Testis (tissue), 3 donors: Measurements from ENCODE around the gene TRAP1. TPM values are rescaled to one million over a fixed set of nuclear protein-coding genes. Genes with fewer than 3 reads are reported as not detected.

Source experiments
- DNase-seq: peaks from one replicate; pipeline ENCODE4 v3.0.0-alpha.2; 2019
- H3K27ac ChIP-seq, 2 donors: fragments of 200-600 bp; sonication (generic); one replicate each; pipeline ENCODE4 v1.5.1; 2019
- H3K27me3 ChIP-seq: fragments of 200-600 bp; sonication (generic); one replicate; pipeline ENCODE4 v1.5.1; 2019
- H3K36me3 ChIP-seq: fragments of 200-600 bp; sonication (generic); one replicate; pipeline ENCODE4 v1.5.1; 2017; ENCODE audit warnings: low read depth; ENCODE audit errors: missing control alignments
- H3K4me1 ChIP-seq: fragments of 200-600 bp; sonication (generic); one replicate; pipeline ENCODE4 v1.5.1; 2019
- H3K4me3 ChIP-seq, 2 donors: fragments of 200-600 bp; sonication (generic); one replicate each; pipeline ENCODE4 v1.5.1; 2017 to 2019
- H3K9me3 ChIP-seq: fragments of 200-600 bp; sonication (generic); one replicate; pipeline ENCODE4 v1.5.1; 2017
- CTCF ChIP-seq, 3 experiments: fragments of 450-650 bp in 2 of 3; fragments of 200-600 bp in 1 of 3; sonication (generic) in 1 of 3; IDR thresholded peaks; one replicate each; pipeline ENCODE4 v1.5.1; 2016 to 2019; ENCODE audit warnings: antibody characterized with exemption in 3 of 3, mild to moderate bottlenecking in 2 of 3, moderate library complexity in 1 of 3
- POLR2A ChIP-seq: fragments of 450-650 bp; IDR thresholded peaks from one replicate; pipeline ENCODE4 v1.6.1; 2017; ENCODE audit warnings: antibody characterized with exemption, mild to moderate bottlenecking, moderate library complexity
- WGBS, 2 donors: methylation state at CpG; one replicate each; pipeline ENCODE4 v1.1.5; 2018; 5-methylcytosine and 5-hydroxymethylcytosine counted together
- intact Hi-C: fragments of 100-400 bp; cut with DNase I; formaldehyde crosslinking; loops from one replicate; pipeline ENCODE4 v1.15.1; 2023; ENCODE audit warnings: low total_unique reads
- polyA plus RNA-seq: library from polyadenylated mRNA; stranded (reverse); fragments of 350-450 nt; fragmentation: Illumina TruSeq; extraction: RNeasy Lipid Tissue Mini Kit (QIAGEN cat#74804); gene quantifications from one replicate; pipeline ENCODE4 v1.2.3, GENCODE V29; 2014; ENCODE audit warnings: low read depth, low replicate concordance; ENCODE audit not compliant: insufficient read depth
- total RNA-seq, 2 donors: library from RNA; depleted of rRNA; stranded (reverse); fragments of >200 nt; gene quantifications; one replicate each; pipeline ENCODE4 v1.2.3, GENCODE V29; 2016

Gene TRAP1
- total and polyA plus RNA-seq, 3 donors from 2014 or later = 80.0 to 140 (median 131) TPM

DNA sequence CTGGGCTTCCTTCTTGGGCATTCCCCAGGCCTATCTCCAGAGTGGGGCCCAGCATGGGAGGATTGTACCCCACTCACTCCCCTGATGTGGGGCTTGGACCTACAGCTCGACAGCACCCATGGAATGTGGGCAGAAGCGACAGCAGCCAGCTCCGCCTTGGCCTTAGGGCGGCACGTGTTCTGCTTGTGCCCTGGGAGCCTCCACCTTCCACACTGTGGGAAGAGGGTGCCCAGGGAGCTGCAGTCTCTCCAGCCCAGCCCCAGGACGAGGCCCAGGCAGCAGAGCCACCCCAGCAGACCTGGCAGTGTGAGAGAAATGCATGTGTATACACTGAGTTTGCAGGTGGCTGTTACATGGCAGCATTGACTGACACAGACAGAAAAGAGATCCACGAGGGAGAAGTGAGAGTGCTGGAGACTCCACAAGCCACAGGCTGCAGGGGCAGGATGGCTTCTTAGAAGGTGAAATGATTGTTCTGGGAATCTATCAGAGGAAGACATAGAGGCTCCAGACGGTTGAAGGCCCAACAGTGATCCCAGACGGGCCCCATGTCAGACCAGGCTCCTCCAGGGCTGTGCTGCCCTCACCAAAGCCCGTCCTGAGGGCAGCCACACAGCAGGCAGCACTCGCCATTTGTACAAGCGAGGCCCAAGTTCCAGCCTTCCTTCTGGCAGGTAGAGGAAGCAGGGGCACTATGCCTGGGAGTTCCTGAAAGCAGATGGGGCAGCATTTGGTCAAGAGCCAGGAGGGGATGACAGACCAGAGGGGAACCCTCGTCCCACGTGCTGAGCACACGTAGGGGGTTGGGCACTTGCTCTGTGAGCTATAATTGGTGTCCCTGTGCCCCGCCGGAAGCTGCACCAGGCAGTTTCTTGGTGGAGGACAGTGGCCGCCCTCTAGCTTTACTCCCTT, 65.6 kb downstream of the TRAP1 start:
- no peaks in the 10 kb centered on the region for H3K36me3 ChIP-seq
- intact Hi-C loops = no loop called here
- DNase-seq = no peak
- H3K9me3 ChIP-seq = no peaks in the 10 kb centered on the region
- no peak overlapping the region for H3K4me3 ChIP-seq
- H3K27ac ChIP-seq = no peak overlapping the region
- no peaks in the 10 kb centered on the region for H3K4me1 ChIP-seq
- TF ChIP-seq POLR2A (no peak), CTCF (IDR thresholded peaks at IDR 0.05) (no peak)
- H3K27me3 ChIP-seq = no peaks in the 10 kb centered on the region
- whole genome bisulfite sequencing, 2 donors = 80 to 82% methylated on average over 12 to 18 of the region's 18 CpGs

GRCh38 chr16:3650631-3651265, 66.6 kb downstream of the TRAP1 start:
- Histone ChIP-seq H3K36me3 (no peaks in the 10 kb centered on the region), H3K4me3 (no peak overlapping the region), H3K4me1 (no peaks in the 10 kb centered on the region), H3K9me3 (no peaks in the 10 kb centered on the region), H3K27me3 (no peaks in the 10 kb centered on the region), H3K27ac (no peak overlapping the region)
- WGBS, 2 donors = 86 to 91% methylated on average over 13 of the region's 13 CpGs
- intact Hi-C loops = no loop called here
- TF ChIP-seq CTCF (IDR thresholded peaks at IDR 0.05) = no peak
- no peak for TF ChIP-seq POLR2A
- DNase-seq = no peak

DNA sequence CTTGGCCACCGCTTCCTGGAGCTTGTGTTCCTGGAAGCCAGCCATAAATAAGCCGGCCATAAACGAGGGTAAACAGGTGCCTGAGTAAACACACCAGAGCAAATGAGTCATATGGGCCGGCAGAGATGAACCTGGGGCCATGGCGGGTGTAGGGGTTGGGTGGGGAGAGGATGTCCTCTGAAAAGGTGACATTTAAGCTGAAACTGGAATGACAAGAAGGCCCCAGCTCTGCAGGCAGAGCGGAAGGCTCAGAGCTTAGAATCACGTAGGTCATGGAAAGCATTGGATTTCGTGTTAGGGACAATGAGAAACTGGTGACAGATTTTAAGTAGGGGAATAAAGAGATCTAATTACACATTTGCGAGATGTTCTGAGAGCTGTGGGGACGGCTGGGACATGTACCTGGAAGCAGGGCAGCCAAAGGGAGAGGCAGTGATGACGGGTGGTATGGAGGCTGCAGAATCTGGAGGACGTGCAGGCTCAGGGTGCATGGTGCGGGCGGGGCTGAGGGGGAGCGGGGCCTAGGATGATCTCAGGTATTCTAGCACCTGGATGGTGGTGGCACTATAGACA, 70.9 kb downstream of the TRAP1 start:
- no peaks in the 10 kb centered on the region for H3K36me3 ChIP-seq
- no peak for TF ChIP-seq POLR2A
- no peak for TF ChIP-seq CTCF (IDR thresholded peaks at IDR 0.05)
- H3K4me1 ChIP-seq = no peaks in the 10 kb centered on the region
- no peaks in the 10 kb centered on the region for H3K9me3 ChIP-seq
- WGBS, 2 donors = 77 to 79% methylated on average over 15 of the region's 15 CpGs
- DNase-seq = peak; percentile 9
- H3K27ac ChIP-seq = no peak overlapping the region
- H3K4me3 ChIP-seq = no peak overlapping the region
- intact Hi-C loops = no loop called here
- H3K27me3 ChIP-seq = no peaks in the 10 kb centered on the region

GRCh38 chr16:3645504-3646347, 71.6 kb downstream of the TRAP1 start:
- WGBS, 2 donors = 81 to 82% methylated on average over 17 to 19 of the region's 19 CpGs
- peak; percentile 5 for DNase-seq
- Histone ChIP-seq H3K27ac (no peak overlapping the region), H3K36me3 (no peaks in the 10 kb centered on the region), H3K27me3 (no peaks in the 10 kb centered on the region), H3K4me3 (no peak overlapping the region), H3K9me3 (no peaks in the 10 kb centered on the region), H3K4me1 (no peaks in the 10 kb centered on the region)
- no peak for TF ChIP-seq POLR2A
- TF ChIP-seq CTCF (IDR thresholded peaks at IDR 0.05) = no peak
- intact Hi-C loops = no loop called here
